Activated CD4-positive, alpha-beta T cell treated with anti-CD3 and anti-CD28 coated beads for 48 hours (primary cell): Measurements from ENCODE around the gene HBZ.
"Not testable (repeated sequence)": the region's sequence is repeated elsewhere in the genome, so short reads cannot be mapped to it uniquely, and the experiment has no call there.

Source experiments
- DNase-seq: peaks from one replicate; pipeline ENCODE4 v3.0.0-alpha.2; 2020

The HBZ gene

DNA sequence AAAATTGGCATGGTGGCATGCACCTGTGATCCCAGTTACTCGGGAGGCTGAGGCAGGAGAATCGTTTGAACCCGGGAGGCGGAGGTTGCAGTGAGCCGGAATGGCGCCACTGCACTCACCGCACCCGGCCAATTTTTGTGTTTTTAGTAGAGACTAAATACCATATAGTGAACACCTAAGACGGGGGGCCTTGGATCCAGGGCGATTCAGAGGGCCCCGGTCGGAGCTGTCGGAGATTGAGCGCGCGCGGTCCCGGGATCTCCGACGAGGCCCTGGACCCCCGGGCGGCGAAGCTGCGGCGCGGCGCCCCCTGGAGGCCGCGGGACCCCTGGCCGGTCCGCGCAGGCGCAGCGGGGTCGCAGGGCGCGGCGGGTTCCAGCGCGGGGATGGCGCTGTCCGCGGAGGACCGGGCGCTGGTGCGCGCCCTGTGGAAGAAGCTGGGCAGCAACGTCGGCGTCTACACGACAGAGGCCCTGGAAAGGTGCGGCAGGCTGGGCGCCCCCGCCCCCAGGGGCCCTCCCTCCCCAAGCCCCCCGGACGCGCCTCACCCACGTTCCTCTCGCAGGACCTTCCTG, 27.7 kb downstream of the HBZ start, which contains the start of gene HBQ1:
Gene HBQ1, plus strand, starts transcription at position 359 of the 575 bp plus-strand sequence. Its CDS starts 28 bp downstream, at position 387.
- DNase-seq, result peak; percentile 45

DNA sequence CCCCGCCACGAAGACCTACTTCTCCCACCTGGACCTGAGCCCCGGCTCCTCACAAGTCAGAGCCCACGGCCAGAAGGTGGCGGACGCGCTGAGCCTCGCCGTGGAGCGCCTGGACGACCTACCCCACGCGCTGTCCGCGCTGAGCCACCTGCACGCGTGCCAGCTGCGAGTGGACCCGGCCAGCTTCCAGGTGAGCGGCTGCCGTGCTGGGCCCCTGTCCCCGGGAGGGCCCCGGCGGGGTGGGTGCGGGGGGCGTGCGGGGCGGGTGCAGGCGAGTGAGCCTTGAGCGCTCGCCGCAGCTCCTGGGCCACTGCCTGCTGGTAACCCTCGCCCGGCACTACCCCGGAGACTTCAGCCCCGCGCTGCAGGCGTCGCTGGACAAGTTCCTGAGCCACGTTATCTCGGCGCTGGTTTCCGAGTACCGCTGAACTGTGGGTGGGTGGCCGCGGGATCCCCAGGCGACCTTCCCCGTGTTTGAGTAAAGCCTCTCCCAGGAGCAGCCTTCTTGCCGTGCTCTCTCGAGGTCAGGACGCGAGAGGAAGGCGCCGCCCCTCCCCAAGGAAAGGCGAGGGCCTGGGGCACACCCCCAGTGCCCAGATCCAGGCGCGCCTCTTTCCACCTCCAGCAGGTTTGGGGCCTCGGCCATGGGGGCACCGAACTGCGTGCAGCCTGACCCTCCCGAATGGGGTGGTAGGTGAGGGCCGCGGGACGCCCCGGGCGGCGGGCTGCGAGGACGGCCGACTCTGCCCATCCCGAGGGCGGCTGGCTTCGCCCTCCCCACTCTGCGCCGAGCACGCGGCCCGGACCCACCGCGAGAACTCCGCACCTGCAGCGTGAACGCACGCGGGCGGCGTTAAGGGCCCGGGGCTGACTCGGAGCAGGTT, 28.5 kb downstream of the HBZ start:
- peak; percentile 92 for DNase-seq

DNA sequence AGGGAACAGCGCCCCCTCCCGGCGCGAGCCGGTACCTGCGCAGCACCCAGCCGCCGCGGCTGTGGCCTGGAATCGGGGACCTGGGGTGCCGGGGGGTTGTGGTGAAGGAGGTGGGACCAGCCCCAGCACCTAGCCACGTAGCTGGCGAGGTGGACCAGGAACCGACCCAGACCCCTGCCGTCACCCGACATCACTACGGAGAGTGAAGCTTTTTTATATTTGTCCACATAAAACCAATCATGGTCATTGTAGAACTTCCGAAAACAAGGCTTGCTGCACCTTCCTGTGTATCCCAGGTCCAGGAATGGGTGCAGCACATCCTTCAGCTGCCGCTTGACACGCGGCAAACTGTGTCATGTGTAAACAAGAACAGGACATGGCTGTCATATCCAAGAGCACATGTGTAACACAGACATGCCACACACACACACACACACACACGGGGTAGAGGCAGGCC, 29.1 kb downstream of the HBZ start:
- DNase-seq, result no peak

- no peak for DNase-seq
Measured at GRCh38 chr16:183005-183404, 30.6 kb downstream of the HBZ start.

DNA sequence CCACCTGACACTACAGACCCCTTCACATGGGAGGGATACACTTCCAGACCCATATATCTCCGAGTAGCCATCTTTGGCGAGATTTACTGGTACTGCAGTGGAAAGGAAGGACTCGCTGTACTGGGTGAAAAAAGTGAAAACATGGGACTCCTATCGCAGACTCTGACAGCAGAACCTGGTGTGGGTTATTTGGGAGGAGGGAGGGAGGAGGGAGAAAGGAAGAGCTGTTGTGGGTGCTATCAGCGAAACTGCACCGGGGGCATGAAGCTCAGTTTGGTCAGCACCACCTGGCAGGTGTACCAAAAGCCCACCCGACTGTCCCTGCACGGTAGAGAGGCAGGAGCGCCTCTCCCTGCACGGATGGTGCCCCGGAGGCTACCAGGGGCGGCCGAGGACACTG, 32.8 kb downstream of the HBZ start:
- DNase-seq, result no peak

- no peak for DNase-seq
Measured at GRCh38 chr16:185691-186090, 33.2 kb downstream of the HBZ start.

DNA sequence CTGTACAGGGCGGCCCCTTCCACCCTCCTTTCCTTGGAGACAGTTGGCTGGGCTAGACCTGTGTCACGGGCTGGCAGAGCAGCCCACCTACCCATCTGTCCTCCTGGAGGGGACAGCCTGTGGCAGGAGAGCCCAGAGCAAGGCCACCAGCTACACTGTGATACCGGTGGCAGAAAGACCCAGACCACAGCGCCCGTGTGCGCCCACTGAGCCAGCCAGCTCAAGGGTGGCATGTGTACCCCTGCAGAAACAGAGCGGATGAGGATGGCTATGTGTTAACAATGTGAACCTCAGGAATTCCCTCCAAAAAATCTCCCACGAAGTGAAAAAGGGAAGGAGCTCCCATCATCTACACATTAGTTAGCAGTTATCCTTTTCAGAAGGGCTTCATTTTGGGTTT, 34.9 kb downstream of the HBZ start:
- no peak for DNase-seq

- peak; percentile 49 for DNase-seq
Measured at GRCh38 chr16:188674-189073, 36.2 kb downstream of the HBZ start.

DNA sequence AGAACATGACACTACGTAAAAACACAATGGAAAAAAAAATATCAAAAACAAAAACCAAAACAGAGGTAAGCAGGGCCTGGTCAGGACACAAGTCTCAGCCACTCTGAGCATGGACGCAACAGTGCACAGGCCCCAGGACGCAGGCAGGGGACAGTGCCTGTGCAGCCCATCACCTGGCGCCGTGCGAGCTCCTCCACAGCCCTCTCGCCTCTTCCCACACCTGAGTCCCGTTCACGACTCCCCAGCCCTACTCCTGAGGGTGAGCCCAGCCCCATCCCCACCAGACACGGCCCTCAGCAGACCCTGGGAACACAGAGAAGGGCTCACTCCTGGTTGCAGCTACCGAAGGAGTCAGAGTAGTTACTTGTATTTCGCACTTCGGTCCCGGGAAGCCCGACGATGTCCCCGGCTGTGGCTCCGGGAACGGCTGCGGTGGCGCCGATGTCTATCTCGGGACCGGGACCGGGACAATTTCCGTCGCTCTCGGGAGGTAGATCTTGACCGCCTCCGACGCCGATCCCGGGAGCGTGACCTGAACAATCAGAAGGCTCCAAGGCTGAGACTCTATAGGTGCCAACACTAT, 37.3 kb downstream of the HBZ start:
- DNase-seq, result no peak

- DNase-seq, result no peak
Measured at GRCh38 chr16:191831-192230, 39.4 kb downstream of the HBZ start.

GRCh38 chr16:192686-193085, 40.2 kb downstream of the HBZ start:
- no peak for DNase-seq

GRCh38 chr16:193441-193840, 41.0 kb downstream of the HBZ start:
- no peak for DNase-seq

- DNase-seq, result no peak
Measured at GRCh38 chr16:194516-194915, 42.1 kb downstream of the HBZ start.

GRCh38 chr16:200388-200787, 47.9 kb downstream of the HBZ start:
- no peak for DNase-seq

DNA sequence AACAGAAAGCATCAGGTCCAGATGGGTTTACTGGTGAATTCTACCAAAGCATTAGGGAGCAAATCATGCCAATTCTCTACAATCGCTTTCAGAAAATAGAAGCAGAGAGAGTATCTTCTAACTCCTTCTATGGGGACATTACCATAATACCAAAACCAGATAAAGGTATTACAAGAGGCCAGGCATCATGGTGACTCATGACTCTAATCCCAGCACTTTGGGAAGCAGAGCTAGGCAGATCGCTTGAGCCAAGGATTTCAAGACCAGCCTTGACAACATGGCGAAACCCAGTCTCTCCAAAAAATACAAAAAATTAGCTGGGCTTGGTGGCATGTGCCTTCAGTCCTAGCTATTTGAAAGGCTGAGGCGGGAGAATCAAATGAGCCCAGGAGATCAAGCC, 50.8 kb downstream of the HBZ start:
- DNase-seq, result no peak

GRCh38 chr16:204046-204445, 51.6 kb downstream of the HBZ start:
- not testable (repeated sequence) for DNase-seq
